MCF 10A (cell line): ENCODE measurements around the gene IL1RL2. TPM values are rescaled to one million over a fixed set of nuclear protein-coding genes. Genes with fewer than 3 reads are reported as not detected.

Experiments used
- BruUV-seq: library from RNA; stranded (reverse); fragments of 400-500 nt; replicated peaks from 2 replicates; lab custom pipeline; 2021; lab: Mats Ljungman, UMichigan
- CTCF ChIA-PET: fragments of 300-600 bp; sonication (Branson Sonifier 250); formaldehyde crosslinking; extraction: SDS; loops from one replicate; lab custom pipeline; 2021; ENCODE audit warnings: antibody characterized with exemption, inconsistent platforms; lab: Yijun Ruan, JAX
- POLR2A ChIA-PET: fragments of 300-600, 350-650 bp; sonication (Branson Sonifier 250); formaldehyde crosslinking; extraction: SDS; loops from one replicate; lab custom pipeline; 2020; ENCODE audit warnings: antibody characterized with exemption, inconsistent platforms; lab: Yijun Ruan, JAX
- DNase-seq: peaks from one replicate; pipeline ENCODE4 v3.0.0-alpha.2; 2018; ENCODE audit not compliant: unreplicated experiment
- H3K27ac Mint-ChIP-seq: one replicate; pipeline ENCODE4 v1.8.0; 2022; ENCODE audit warnings: mild to moderate bottlenecking, low read depth, mixed read lengths; ENCODE audit not compliant: unreplicated experiment
- H3K27me3 Mint-ChIP-seq: one replicate; pipeline ENCODE4 v1.8.0; 2022; ENCODE audit warnings: mixed read lengths; ENCODE audit not compliant: insufficient read depth, unreplicated experiment
- H3K36me3 Mint-ChIP-seq: one replicate; pipeline ENCODE4 v1.8.0; 2022; ENCODE audit warnings: mild to moderate bottlenecking, moderate library complexity, mixed read lengths; ENCODE audit not compliant: insufficient read depth, unreplicated experiment
- H3K4me1 Mint-ChIP-seq: one replicate; pipeline ENCODE4 v1.8.0; 2022; ENCODE audit warnings: mixed read lengths; ENCODE audit not compliant: insufficient read depth, unreplicated experiment
- H3K4me3 Mint-ChIP-seq: one replicate; pipeline ENCODE4 v1.8.0; 2022; ENCODE audit warnings: mild to moderate bottlenecking, moderate library complexity, mixed read lengths; ENCODE audit not compliant: unreplicated experiment
- H3K9me3 Mint-ChIP-seq: one replicate; pipeline ENCODE4 v1.8.0; 2022; ENCODE audit warnings: mixed read lengths; ENCODE audit not compliant: unreplicated experiment
- intact Hi-C: fragments of 100-400 bp; cut with micrococcal nuclease; formaldehyde crosslinking; loops from 2 replicates; pipeline ENCODE4 v1.14.1; 2022
- total RNA-seq: library from RNA; stranded (reverse); gene quantifications from 2 replicates; pipeline ENCODE4 v1.2.3, GENCODE V29; 2022
- TF ChIP-seq, protein P1 (sequence below): fragments of 200-600 bp; IDR thresholded peaks from one replicate; pipeline ENCODE4 v1.8.0; 2022; ENCODE audit warnings: antibody characterized with exemption, mild to moderate bottlenecking; ENCODE audit not compliant: unreplicated experiment

Gene IL1RL2
- total RNA-seq, 1 experiment from 2014 or later, result not detected

DNA sequence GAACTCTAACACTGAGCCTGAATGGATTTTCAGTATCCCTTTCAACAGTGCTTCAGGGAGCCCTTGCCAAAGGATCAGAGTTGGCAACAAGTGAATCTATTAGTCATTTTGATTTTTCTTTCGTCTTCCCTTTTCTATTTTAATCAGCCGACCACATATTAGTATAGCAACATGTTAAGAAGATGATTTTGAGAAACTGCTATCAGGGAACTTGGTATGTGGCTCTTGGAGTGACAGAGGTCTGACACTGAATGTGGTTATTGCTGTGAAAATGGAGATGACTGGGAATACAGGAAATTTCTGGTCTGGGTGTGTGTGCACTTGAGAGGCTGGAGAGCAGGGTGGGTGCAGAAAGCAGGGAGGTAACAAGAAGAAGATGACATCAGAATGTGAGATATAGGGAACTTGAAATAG, 95.9 kb downstream of the IL1RL2 start:
- BruUV-seq, result no TSS peak
- POLR2A ChIA-PET, result interaction anchor here (0.6 kb wide), 1 partner anchor 60 kb away, joined by 3 read pairs; no protein-coding TSS in a partner anchor
- DNase-seq, result no peak
- H3K27ac Mint-ChIP-seq, result no peak overlapping the region
- TF ChIP-seq, protein P1, sequence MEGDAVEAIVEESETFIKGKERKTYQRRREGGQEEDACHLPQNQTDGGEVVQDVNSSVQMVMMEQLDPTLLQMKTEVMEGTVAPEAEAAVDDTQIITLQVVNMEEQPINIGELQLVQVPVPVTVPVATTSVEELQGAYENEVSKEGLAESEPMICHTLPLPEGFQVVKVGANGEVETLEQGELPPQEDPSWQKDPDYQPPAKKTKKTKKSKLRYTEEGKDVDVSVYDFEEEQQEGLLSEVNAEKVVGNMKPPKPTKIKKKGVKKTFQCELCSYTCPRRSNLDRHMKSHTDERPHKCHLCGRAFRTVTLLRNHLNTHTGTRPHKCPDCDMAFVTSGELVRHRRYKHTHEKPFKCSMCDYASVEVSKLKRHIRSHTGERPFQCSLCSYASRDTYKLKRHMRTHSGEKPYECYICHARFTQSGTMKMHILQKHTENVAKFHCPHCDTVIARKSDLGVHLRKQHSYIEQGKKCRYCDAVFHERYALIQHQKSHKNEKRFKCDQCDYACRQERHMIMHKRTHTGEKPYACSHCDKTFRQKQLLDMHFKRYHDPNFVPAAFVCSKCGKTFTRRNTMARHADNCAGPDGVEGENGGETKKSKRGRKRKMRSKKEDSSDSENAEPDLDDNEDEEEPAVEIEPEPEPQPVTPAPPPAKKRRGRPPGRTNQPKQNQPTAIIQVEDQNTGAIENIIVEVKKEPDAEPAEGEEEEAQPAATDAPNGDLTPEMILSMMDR, result no peak
- H3K27me3 Mint-ChIP-seq, result no peaks in the 10 kb centered on the region
- no peaks in the 10 kb centered on the region for H3K36me3 Mint-ChIP-seq
- H3K4me1 Mint-ChIP-seq, result no peaks in the 10 kb centered on the region
- H3K9me3 Mint-ChIP-seq, result no peaks in the 10 kb centered on the region
- intact Hi-C loops, result no loop called here
- H3K4me3 Mint-ChIP-seq, result no peak overlapping the region
- CTCF ChIA-PET, result interaction anchor here (0.6 to 1.6 kb wide), 2 partner anchors 42 to 190 kb away, joined by 3 read pairs; partner anchors contain the start of gene SLC9A4

DNA sequence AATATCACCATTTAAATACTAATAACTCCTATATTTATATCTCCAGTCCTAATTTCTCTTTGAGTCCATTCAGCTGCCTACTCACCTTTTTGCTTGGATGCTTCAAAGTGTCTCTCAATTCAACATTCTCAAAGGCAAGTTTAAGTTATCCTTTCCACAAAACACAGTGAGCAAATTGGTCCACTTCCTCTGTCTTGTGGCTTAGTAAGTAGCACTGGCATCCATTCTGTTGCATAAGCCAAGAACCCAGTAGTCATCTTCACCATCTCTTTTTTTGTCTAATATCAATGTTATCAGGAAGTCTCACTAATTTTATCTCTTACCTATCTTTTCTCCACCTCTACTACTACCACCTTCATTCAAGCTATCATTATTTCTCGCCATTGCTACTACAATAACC, 97.2 kb downstream of the IL1RL2 start:
- Mint-ChIP-seq H3K4me1 (no peaks in the 10 kb centered on the region), H3K36me3 (no peaks in the 10 kb centered on the region), H3K27ac (no peak overlapping the region), H3K9me3 (no peaks in the 10 kb centered on the region), H3K4me3 (no peak overlapping the region), H3K27me3 (no peaks in the 10 kb centered on the region)
- CTCF ChIA-PET, result interaction anchor here (0.8 kb wide), 1 partner anchor 44 kb away, joined by 4 read pairs; no protein-coding TSS in a partner anchor
- TF ChIP-seq, protein P1, result no peak
- intact Hi-C loops, result no loop called here
- no TSS peak for BruUV-seq
- POLR2A ChIA-PET, result no interaction called here
- no peak for DNase-seq

DNA sequence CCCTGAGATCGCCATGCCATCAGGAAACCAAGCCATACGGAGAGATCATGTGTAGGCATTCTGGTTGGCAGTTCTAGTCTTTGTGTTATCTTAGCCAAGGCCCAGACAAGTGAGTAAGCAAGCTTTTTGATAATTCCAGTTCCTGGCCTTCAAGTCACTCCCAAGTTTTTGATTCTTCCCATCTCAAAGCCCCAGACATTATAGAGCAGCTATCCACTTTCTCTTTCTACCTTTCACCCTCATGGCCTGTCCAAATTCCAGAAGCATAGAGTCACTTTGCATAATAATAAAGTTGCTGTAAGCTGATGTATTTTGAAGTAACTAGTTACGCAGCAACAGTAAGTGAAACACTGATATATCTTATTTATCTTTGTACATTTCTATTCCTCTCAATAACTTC, 97.8 kb downstream of the IL1RL2 start:
- CTCF ChIA-PET, result interaction anchor here (0.6 to 0.8 kb wide), 2 partner anchors 45 to 277 kb away, joined by 3 to 4 read pairs; no protein-coding TSS in a partner anchor
- TF ChIP-seq, protein P1, result no peak

DNA sequence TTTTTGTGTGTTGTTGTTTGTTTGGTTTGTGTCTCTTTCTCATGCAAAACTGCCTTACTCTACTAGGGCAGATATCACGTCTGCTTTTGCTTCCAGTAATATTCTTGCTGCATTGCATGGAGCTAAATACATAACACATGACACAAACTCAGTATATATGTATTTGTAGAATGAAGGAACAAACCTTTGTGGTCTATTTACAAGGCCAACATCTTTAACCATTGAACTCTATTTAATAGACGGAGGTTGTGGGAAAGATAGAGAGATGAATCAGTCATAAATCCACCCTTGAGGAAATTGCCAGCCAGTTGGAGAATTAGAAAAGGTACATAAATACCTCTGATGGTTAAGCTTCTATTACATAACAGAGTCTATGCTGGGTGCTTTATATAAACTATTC, 98.5 kb downstream of the IL1RL2 start:
- Mint-ChIP-seq H3K9me3 (no peaks in the 10 kb centered on the region), H3K27ac (no peak overlapping the region), H3K36me3 (no peaks in the 10 kb centered on the region), H3K4me1 (no peaks in the 10 kb centered on the region), H3K4me3 (no peak overlapping the region), H3K27me3 (no peaks in the 10 kb centered on the region)
- TF ChIP-seq, protein P1, result no peak
- DNase-seq, result no peak
- CTCF ChIA-PET, result interaction anchor here (0.6 to 0.9 kb wide), 4 partner anchors 9 to 276 kb away, joined by 3 to 5 read pairs (median 4); no protein-coding TSS in a partner anchor
- POLR2A ChIA-PET, result interaction anchor here (1.3 kb wide), 1 partner anchor 8 kb away, joined by 3 read pairs; no protein-coding TSS in a partner anchor
- BruUV-seq, result no TSS peak
- intact Hi-C loops, result no loop called here

More for the DNA sequence above, 97.8 kb downstream of the IL1RL2 start:
- intact Hi-C loops, result no loop called here
- no peaks in the 10 kb centered on the region for H3K36me3 Mint-ChIP-seq
- no peaks in the 10 kb centered on the region for H3K4me1 Mint-ChIP-seq
- DNase-seq, result no peak
- no peak overlapping the region for H3K4me3 Mint-ChIP-seq
- no peak overlapping the region for H3K27ac Mint-ChIP-seq
- no TSS peak for BruUV-seq
- no peaks in the 10 kb centered on the region for H3K9me3 Mint-ChIP-seq
- POLR2A ChIA-PET, result interaction anchor here (0.6 to 1.3 kb wide), 2 partner anchors 9 to 221 kb away, joined by 3 read pairs; no protein-coding TSS in a partner anchor
- no peaks in the 10 kb centered on the region for H3K27me3 Mint-ChIP-seq
